Neuronal stem cell (in vitro differentiated cells): ENCODE results near the gene RAB11FIP5.

ENCODE experiments used
- DNase-seq: peaks from one replicate; pipeline ENCODE4 v3.0.0-alpha.2; 2013; ENCODE audit warnings: low spot score
- H2AFZ ChIP-seq: one replicate; pipeline ENCODE4 v1.6.1; 2013; ENCODE audit warnings: mild to moderate bottlenecking, low read length, inconsistent platforms
- H2AK5ac ChIP-seq: 2 replicates; pipeline ENCODE4 v1.6.1; 2013; ENCODE audit warnings: low read depth, mild to moderate bottlenecking, inconsistent platforms, low read length, moderate library complexity, mixed read lengths
- H2BK120ac ChIP-seq: 2 replicates; pipeline ENCODE4 v1.6.1; 2013; ENCODE audit warnings: low read depth, mild to moderate bottlenecking, inconsistent platforms, low read length, moderate library complexity, mixed read lengths
- H2BK12ac ChIP-seq: one replicate; pipeline ENCODE4 v1.6.1; 2013; ENCODE audit warnings: low read length, inconsistent platforms
- H2BK15ac ChIP-seq: 2 replicates; pipeline ENCODE4 v1.6.1; 2013; ENCODE audit warnings: mild to moderate bottlenecking, low read length, inconsistent platforms, mixed read lengths
- H2BK5ac ChIP-seq: one replicate; pipeline ENCODE4 v1.6.1; 2013; ENCODE audit warnings: inconsistent platforms, mild to moderate bottlenecking, low read length, moderate library complexity
- H3K14ac ChIP-seq: one replicate; pipeline ENCODE4 v1.6.1; 2013; ENCODE audit warnings: low read length, inconsistent platforms
- H3K18ac ChIP-seq: 2 replicates; pipeline ENCODE4 v1.6.1; 2013; ENCODE audit warnings: low read length, inconsistent platforms
- H3K23ac ChIP-seq: 2 replicates; pipeline ENCODE4 v1.6.1; 2013; ENCODE audit warnings: low read depth, mild to moderate bottlenecking, mixed read lengths, low read length, inconsistent platforms; ENCODE audit not compliant: poor library complexity
- H3K27ac ChIP-seq: replicated peaks from 3 replicates; pipeline ENCODE4 v1.5.1; 2013; ENCODE audit warnings: low read length, inconsistent platforms
- H3K27me3 ChIP-seq, 3 experiments: 2 replicates each; pipeline ENCODE4 v1.6.1; 2013; ENCODE audit warnings: low read length in 3 of 3, mild to moderate bottlenecking in 2 of 3, inconsistent platforms in 1 of 3, low read depth in 1 of 3, mixed read lengths in 1 of 3, moderate library complexity in 1 of 3; ENCODE audit not compliant: control insufficient read depth in 3 of 3, insufficient read depth in 3 of 3
- H3K36me3 ChIP-seq, 2 donors: replicated peaks in 1 of 2; 2 replicates each; pipeline ENCODE4 v1.6.1; 2013; ENCODE audit warnings: low read length in 2 of 2; ENCODE audit not compliant: control insufficient read depth in 2 of 2, insufficient read depth in 2 of 2
- H3K4ac ChIP-seq: 2 replicates; pipeline ENCODE4 v1.6.1; 2013; ENCODE audit warnings: inconsistent platforms, mild to moderate bottlenecking, low read length, moderate library complexity
- H3K4me1 ChIP-seq, 2 donors: 1 replicate in 1 of 2; 2 replicates in 1 of 2; pipeline ENCODE4 v1.6.1; 2013; ENCODE audit warnings: low read length in 2 of 2, low read depth in 1 of 2; ENCODE audit not compliant: control insufficient read depth in 2 of 2, insufficient read depth in 1 of 2
- H3K4me2 ChIP-seq: one replicate; pipeline ENCODE4 v1.6.1; 2013; ENCODE audit warnings: mild to moderate bottlenecking, low read length, inconsistent platforms; ENCODE audit not compliant: insufficient read depth, poor library complexity, severe bottlenecking
- H3K4me3 ChIP-seq, 2 donors: 2 replicates each; pipeline ENCODE4 v1.5.1; 2013; ENCODE audit warnings: low read length in 2 of 2, mild to moderate bottlenecking in 2 of 2, inconsistent platforms in 1 of 2, moderate library complexity in 1 of 2
- H3K79me1 ChIP-seq: one replicate; pipeline ENCODE4 v1.6.1; 2013; ENCODE audit warnings: low read depth, mild to moderate bottlenecking, inconsistent platforms, low read length, moderate library complexity
- H3K9ac ChIP-seq: one replicate; pipeline ENCODE4 v1.6.1; 2013; ENCODE audit warnings: mild to moderate bottlenecking, low read depth, low read length, inconsistent platforms; ENCODE audit not compliant: poor library complexity
- H3K9me3 ChIP-seq, 2 donors: replicated peaks in 1 of 2; 2 replicates each; pipeline versions ENCODE3 to v1.6.1; 2013; ENCODE audit warnings: low read length in 2 of 2, mild to moderate bottlenecking in 2 of 2, inconsistent platforms in 1 of 2, low read depth in 1 of 2, mixed read lengths in 1 of 2, moderate library complexity in 1 of 2; ENCODE audit not compliant: control insufficient read depth in 2 of 2, insufficient read depth in 1 of 2
- H4K8ac ChIP-seq: one replicate; pipeline ENCODE4 v1.6.1; 2013; ENCODE audit warnings: low read depth, mild to moderate bottlenecking, inconsistent platforms, low read length, moderate library complexity
- H4K91ac ChIP-seq: one replicate; pipeline ENCODE4 v1.6.1; 2013; ENCODE audit warnings: low read length, low read depth, mild to moderate bottlenecking, inconsistent platforms; ENCODE audit not compliant: poor library complexity
- WGBS, 2 donors: extraction: QIAGEN DNeasy Blood & Tissue Kit; methylation state at CpG; one replicate each; pipeline ENCODE4 v1.1.7; 2013; ENCODE audit warnings: missing lambda C conversion rate in 2 of 2, mixed read lengths in 1 of 2; ENCODE audit not compliant: insufficient read length in 2 of 2, insufficient replicate concordance in 1 of 2; ENCODE audit errors: extremely low coverage in 2 of 2; 5-methylcytosine and 5-hydroxymethylcytosine counted together

The RAB11FIP5 gene

DNA sequence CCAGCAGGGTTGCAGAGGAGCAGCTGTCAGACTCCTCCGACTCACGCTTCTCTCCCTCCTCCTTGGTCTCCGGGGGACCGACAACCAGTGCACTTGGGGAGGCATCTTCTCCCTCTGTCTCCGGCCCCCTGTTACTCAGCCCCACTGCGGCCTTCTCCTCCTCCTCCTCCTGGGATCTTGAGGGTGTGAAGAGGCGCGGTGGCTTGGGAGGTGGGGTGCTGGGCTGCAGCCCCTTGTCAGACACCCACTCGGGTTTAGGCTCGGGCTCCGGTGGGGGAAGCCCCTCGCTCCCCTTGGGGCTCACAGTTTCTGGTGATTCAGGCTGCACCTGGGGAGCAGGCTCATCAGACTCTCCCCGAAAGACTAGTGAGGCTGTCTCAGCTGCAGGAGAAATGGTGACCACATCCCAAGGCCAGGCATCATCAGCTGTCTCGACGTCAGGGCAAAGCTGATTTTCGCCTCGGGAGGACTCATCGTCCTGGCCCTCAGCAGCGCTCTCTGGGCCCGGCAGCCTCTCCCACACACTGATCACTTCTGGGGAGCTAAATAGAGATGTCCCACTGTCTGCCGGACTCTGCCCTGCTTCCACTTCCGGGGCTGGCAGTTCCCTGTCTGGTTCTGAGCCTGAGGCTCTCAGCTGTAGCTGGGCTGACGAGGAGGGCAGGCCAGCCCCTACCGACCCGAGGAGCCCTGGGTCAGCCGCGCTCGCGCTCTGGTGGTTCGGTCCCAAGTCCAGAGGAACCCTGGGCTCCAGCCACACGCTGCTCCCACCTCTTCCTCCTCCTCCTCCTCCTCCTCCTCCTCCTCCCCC is 32.2 kb downstream of the RAB11FIP5 start:
- no peaks in the 10 kb centered on the region for H3K9me3 ChIP-seq
- no peak overlapping the region for H3K14ac ChIP-seq
- H2AK5ac ChIP-seq: peak overlapping the region; percentile 8
- no peak overlapping the region for H4K91ac ChIP-seq
- H3K9ac ChIP-seq: peak overlapping the region; percentile 33
- no peaks in the 10 kb centered on the region for H3K79me1 ChIP-seq
- WGBS, 2 donors: no CpG with 5 or more reads among the region's 31 CpGs
- H3K27ac ChIP-seq: no peak overlapping the region
- no peak overlapping the region for H2BK15ac ChIP-seq
- no peaks in the 10 kb centered on the region for H3K36me3 ChIP-seq
- peak overlapping the region; percentile 77 for H3K18ac ChIP-seq
- H3K4me2 ChIP-seq: no peak overlapping the region
- peaks cover 0 to 17% (median 2%) of the 10 kb centered on the region in 3 experiments for H3K27me3 ChIP-seq
- H3K4ac ChIP-seq: no peak overlapping the region
- peak overlapping the region; percentile 58 for H2BK5ac ChIP-seq
- H2AFZ ChIP-seq: no peak overlapping the region
- no peak overlapping the region for H4K8ac ChIP-seq
- H2BK120ac ChIP-seq: no peak overlapping the region
- H3K23ac ChIP-seq: peak overlapping the region; percentile 62
- no peak overlapping the region for H2BK12ac ChIP-seq
- H3K4me1 ChIP-seq: peaks cover 2 to 4% of the 10 kb centered on the region in 2 donors
- H3K4me3 ChIP-seq: no peak overlapping the region
- no peak for DNase-seq

DNA sequence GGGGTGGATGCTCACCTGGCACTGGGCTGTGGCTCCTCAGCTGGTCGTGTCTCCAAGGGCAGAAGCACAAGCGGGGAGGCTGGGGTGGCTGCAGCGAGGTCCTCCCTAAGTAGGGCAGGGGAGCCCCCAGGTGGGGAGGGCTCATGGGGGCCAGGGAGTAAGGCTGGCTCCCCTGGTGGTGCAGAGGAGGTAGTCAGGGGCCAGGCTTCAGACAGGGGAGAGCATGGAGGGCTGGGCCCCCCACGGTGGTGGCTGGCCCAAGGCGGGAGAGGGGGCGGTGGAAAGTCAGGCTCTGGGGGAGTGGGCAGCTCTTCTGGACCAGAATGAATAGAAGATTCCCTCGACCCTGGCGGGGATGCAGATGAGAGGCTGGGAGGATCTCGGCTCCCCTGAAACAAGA is 33.1 kb downstream of the RAB11FIP5 start:
- no peak overlapping the region for H2BK12ac ChIP-seq
- no peak overlapping the region for H3K14ac ChIP-seq
- H3K27me3 ChIP-seq: peaks cover 0 to 17% (median 2%) of the 10 kb centered on the region in 3 experiments
- no peak overlapping the region for H3K9ac ChIP-seq
- H3K4me1 ChIP-seq: peaks cover 0 to 4% of the 10 kb centered on the region in 2 donors
- H3K9me3 ChIP-seq: no peaks in the 10 kb centered on the region
- H2BK120ac ChIP-seq: no peak overlapping the region
- peak overlapping the region; percentile 4 for H3K18ac ChIP-seq
- no peak overlapping the region for H3K27ac ChIP-seq
- H2AK5ac ChIP-seq: no peak overlapping the region
- H3K23ac ChIP-seq: no peak overlapping the region
- H4K91ac ChIP-seq: no peak overlapping the region
- H3K4me2 ChIP-seq: no peak overlapping the region
- H2BK5ac ChIP-seq: no peak overlapping the region
- no peaks in the 10 kb centered on the region for H3K79me1 ChIP-seq
- no peak overlapping the region for H2AFZ ChIP-seq
- H3K4ac ChIP-seq: no peak overlapping the region
- DNase-seq: no peak
- WGBS, 2 donors: no CpG with 5 or more reads among the region's 9 CpGs
- H3K4me3 ChIP-seq: no peak overlapping the region
- H3K36me3 ChIP-seq: no peaks in the 10 kb centered on the region
- no peak overlapping the region for H2BK15ac ChIP-seq
- no peak overlapping the region for H4K8ac ChIP-seq

DNA sequence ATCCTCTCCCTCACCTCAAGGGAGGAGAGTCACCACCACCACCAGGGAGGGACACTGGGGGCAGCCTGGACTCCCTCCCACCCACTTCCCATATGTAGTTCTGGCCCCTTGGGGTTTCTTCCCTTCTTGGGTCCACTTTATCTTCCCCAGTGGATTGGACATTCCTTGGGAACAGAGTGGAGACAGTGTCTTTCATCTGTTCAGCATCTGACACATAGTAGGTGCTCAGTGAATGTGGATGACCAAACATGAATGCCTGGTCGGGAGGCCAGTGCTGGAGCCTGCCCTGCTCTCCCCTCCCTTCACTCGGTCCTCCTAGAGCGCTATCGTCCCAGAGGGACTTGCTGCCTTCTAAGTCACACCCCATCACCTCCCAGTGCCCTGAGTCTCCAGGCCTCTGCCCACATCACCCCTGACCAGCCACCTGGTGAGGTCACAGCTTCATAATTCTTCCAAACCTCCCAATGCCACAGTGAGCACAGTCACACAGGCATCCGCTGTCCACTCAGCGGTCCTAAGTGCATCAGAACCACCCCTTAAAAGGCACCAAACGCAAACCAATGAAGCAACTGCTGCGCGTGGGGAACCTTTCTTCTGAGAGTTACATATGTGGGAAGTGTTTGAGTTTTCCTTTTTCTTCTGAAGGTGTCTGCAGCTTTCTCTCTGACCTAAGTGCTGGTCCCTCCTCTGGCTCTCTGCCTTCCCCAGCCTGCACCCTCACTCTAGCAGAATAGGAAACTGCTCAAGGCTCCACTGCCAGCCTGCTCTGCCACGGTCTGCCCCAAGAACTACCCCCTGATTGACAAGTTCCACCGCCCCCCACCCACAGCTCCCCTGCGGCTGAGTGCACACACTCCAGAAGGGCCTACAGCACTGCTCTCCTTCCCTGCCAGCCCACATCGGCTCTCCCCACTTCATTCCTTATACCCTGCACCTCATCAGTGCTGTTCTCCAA is 34.0 kb downstream of the RAB11FIP5 start:
- DNase-seq: no peak
- Histone ChIP-seq H3K18ac (no peak overlapping the region), H3K27ac (no peak overlapping the region), H4K91ac (no peak overlapping the region), H2BK120ac (no peak overlapping the region), H2AFZ (no peak overlapping the region), H3K9me3 (no peaks in the 10 kb centered on the region), H3K23ac (no peak overlapping the region), H2AK5ac (no peak overlapping the region), H3K27me3 (peaks cover 0 to 17% (median 2%) of the 10 kb centered on the region in 3 experiments), H3K79me1 (no peaks in the 10 kb centered on the region), H2BK15ac (no peak overlapping the region), H3K14ac (no peak overlapping the region), H3K4ac (no peak overlapping the region), H2BK12ac (no peak overlapping the region), H2BK5ac (no peak overlapping the region), H3K36me3 (no peaks in the 10 kb centered on the region), H4K8ac (no peak overlapping the region), H3K4me2 (no peak overlapping the region), H3K9ac (no peak overlapping the region), H3K4me1 (peaks cover 0 to 4% of the 10 kb centered on the region in 2 donors), H3K4me3 (no peak overlapping the region)
- no CpG with 5 or more reads among the region's 13 CpGs for WGBS, 2 donors

DNA sequence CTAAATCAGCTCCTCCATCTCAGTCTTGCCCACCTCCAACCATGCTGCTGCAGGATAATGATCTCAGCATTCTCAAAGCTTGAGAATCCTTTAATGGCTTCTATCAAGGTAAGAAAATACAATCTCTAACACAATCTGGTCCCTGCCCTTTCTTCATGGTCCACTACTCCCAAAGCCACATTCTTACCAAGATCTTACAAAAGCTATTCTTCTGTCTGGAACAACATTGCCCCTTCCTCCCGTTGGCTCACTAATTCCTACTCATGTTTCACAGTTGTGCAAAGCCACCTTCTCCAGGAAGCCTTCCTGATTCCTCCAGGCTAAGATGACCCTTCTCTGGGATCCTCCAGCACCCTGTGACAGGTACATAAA is 35.3 kb downstream of the RAB11FIP5 start:
- Histone ChIP-seq H3K27me3 (peaks cover 0 to 8% (median 2%) of the 10 kb centered on the region in 3 experiments), H3K23ac (no peak overlapping the region), H3K36me3 (no peaks in the 10 kb centered on the region), H2BK5ac (no peak overlapping the region), H3K27ac (no peak overlapping the region), H3K14ac (no peak overlapping the region), H3K4me3 (no peak overlapping the region), H4K91ac (no peak overlapping the region), H3K4me1 (peaks cover 0 to 4% of the 10 kb centered on the region in 2 donors), H3K4me2 (no peak overlapping the region), H2BK12ac (no peak overlapping the region), H2AK5ac (no peak overlapping the region), H3K9ac (no peak overlapping the region), H2AFZ (no peak overlapping the region), H4K8ac (no peak overlapping the region), H3K79me1 (no peaks in the 10 kb centered on the region), H2BK120ac (no peak overlapping the region), H3K9me3 (no peaks in the 10 kb centered on the region), H3K4ac (no peak overlapping the region), H2BK15ac (no peak overlapping the region), H3K18ac (no peak overlapping the region)
- no peak for DNase-seq
- no CpG with 5 or more reads among the region's 1 CpG for WGBS, 2 donors
